ENCODE data around the gene ADCY4. TPM values are rescaled to one million over a fixed set of nuclear protein-coding genes. Genes with fewer than 3 reads are reported as not detected.
A peak's percentile ranks its signal among the peaks of the same experiment; 100 is the strongest.

ADCY4 gene
- total and polyA plus RNA-seq, 2 of the 13 experiments (the other 11 are each of a cell fraction or from before 2014, with no cell fraction given): 0.03 TPM; not detected in 1

DNA sequence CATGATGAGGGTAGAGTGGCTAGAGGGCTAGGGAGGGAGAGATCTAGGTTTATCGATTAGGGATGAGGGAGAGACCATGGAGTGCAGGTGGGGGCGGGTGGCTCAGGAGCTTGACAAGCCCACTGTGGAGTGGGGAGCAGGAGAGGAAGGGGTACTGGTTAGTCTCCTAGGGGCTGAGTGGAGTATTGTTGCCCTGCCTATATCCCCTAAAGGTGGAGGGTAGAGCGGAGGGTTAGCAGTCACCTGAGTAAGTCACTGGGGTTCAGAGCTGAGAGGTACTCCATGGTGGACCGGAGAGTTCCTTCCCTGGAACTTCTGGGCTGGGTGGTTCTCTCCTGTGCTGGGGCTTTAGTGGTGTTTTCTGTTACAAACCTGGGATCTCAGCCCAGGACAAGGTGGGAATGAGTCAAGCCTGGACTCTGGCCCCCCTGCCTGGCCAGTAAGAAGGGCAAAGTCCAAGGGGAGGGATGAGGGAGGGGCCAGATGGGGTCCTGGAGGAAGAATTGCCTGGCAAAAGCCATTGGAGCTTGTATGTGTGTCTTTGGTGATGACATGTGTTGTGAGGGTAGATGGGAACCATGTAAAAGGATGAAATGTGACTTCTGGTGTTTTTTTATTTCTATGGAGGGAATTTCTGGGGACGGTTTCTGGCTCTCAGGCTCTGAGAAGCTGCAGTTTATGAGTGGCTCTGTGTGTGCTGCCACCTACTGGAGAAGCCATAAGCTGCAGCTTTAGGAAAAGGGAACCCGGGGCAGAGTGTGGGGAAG, 27.1 kb downstream of the ADCY4 start, which contains the start of gene CIDEB (continued):
- TF ChIP-seq, protein P1, sequence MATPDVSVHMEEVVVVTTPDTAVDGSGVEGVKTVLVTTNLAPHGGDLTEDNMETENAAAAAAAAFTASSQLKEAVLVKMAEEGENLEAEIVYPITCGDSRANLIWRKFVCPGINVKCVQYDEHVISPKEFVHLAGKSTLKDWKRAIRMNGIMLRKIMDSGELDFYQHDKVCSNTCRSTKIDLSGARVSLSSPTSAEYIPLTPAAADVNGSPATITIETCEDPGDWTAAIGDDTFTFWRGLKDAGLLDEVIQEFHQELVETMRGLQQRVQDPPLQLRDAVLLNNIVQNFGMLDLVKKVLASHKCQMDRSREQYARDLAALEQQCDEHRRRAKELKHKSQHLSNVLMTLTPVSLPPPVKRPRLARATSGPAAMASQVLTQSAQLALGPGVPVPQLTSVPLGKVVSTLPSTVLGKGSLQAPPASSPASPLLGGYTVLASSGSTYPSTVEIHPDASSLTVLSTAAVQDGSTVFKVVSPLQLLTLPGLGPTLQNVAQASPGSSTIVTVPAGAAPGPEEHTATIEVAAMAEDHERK (CRISPR knock-in tag; IDR thresholded peaks at IDR 0.05; ENCODE audit: low read depth): no peak
- TF ChIP-seq, protein P2, sequence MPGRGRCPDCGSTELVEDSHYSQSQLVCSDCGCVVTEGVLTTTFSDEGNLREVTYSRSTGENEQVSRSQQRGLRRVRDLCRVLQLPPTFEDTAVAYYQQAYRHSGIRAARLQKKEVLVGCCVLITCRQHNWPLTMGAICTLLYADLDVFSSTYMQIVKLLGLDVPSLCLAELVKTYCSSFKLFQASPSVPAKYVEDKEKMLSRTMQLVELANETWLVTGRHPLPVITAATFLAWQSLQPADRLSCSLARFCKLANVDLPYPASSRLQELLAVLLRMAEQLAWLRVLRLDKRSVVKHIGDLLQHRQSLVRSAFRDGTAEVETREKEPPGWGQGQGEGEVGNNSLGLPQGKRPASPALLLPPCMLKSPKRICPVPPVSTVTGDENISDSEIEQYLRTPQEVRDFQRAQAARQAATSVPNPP (CRISPR knock-in tag; IDR thresholded peaks at IDR 0.05): no peak
- TF ChIP-seq, protein P3, sequence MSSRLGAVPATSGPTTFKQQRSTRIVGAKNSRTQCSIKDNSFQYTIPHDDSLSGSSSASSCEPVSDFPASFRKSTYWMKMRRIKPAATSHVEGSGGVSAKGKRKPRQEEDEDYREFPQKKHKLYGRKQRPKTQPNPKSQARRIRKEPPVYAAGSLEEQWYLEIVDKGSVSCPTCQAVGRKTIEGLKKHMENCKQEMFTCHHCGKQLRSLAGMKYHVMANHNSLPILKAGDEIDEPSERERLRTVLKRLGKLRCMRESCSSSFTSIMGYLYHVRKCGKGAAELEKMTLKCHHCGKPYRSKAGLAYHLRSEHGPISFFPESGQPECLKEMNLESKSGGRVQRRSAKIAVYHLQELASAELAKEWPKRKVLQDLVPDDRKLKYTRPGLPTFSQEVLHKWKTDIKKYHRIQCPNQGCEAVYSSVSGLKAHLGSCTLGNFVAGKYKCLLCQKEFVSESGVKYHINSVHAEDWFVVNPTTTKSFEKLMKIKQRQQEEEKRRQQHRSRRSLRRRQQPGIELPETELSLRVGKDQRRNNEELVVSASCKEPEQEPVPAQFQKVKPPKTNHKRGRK (CRISPR knock-in tag; IDR thresholded peaks at IDR 0.05): no peak
- TF ChIP-seq, protein P4, sequence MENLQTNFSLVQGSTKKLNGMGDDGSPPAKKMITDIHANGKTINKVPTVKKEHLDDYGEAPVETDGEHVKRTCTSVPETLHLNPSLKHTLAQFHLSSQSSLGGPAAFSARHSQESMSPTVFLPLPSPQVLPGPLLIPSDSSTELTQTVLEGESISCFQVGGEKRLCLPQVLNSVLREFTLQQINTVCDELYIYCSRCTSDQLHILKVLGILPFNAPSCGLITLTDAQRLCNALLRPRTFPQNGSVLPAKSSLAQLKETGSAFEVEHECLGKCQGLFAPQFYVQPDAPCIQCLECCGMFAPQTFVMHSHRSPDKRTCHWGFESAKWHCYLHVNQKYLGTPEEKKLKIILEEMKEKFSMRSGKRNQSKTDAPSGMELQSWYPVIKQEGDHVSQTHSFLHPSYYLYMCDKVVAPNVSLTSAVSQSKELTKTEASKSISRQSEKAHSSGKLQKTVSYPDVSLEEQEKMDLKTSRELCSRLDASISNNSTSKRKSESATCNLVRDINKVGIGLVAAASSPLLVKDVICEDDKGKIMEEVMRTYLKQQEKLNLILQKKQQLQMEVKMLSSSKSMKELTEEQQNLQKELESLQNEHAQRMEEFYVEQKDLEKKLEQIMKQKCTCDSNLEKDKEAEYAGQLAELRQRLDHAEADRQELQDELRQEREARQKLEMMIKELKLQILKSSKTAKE (CRISPR knock-in tag; IDR thresholded peaks at IDR 0.05; ENCODE audit: borderline replicate concordance): no peak
- peak; percentile 91 for TF ChIP-seq HOXA5 (CRISPR knock-in tag; IDR thresholded peaks at IDR 0.05)
- peak; percentile 95 for TF ChIP-seq ZSCAN9 (CRISPR knock-in tag; IDR thresholded peaks at IDR 0.05; ENCODE audit: borderline replicate concordance)
- no peak for TF ChIP-seq ARNT (IDR thresholded peaks at IDR 0.05)
- TF ChIP-seq THYN1 (CRISPR knock-in tag; IDR thresholded peaks at IDR 0.05; ENCODE audit: borderline replicate concordance, low read depth): 0 out of 2 replicates have a peak, but pooled peaks have one; percentile 91
- peak; percentile 67 for TF ChIP-seq RARA (CRISPR knock-in tag; IDR thresholded peaks at IDR 0.05)
- TF ChIP-seq NFATC3 (CRISPR knock-in tag; IDR thresholded peaks at IDR 0.05): 0 out of 2 replicates have a peak, but pooled peaks have one; percentile 3
- TF ChIP-seq, protein P5, sequence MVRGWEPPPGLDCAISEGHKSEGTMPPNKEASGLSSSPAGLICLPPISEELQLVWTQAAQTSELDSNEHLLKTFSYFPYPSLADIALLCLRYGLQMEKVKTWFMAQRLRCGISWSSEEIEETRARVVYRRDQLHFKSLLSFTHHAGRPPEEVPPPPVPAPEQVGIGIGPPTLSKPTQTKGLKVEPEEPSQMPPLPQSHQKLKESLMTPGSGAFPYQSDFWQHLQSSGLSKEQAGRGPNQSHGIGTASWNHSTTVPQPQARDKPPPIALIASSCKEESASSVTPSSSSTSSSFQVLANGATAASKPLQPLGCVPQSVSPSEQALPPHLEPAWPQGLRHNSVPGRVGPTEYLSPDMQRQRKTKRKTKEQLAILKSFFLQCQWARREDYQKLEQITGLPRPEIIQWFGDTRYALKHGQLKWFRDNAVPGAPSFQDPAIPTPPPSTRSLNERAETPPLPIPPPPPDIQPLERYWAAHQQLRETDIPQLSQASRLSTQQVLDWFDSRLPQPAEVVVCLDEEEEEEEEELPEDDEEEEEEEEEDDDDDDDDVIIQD (CRISPR knock-in tag; IDR thresholded peaks at IDR 0.05; ENCODE audit: low read depth): peak; percentile 97
- TF ChIP-seq TCF12 (IDR thresholded peaks at IDR 0.05): no peak
- peak; percentile 89; the same call in 1 of the 2 replicates for TF ChIP-seq TCF12 (CRISPR knock-in tag; IDR thresholded peaks at IDR 0.05)
- TF ChIP-seq SP5 (CRISPR knock-in tag; IDR thresholded peaks at IDR 0.05; ENCODE audit: borderline replicate concordance, low read depth): peak; percentile 93
- TF ChIP-seq, protein P6, sequence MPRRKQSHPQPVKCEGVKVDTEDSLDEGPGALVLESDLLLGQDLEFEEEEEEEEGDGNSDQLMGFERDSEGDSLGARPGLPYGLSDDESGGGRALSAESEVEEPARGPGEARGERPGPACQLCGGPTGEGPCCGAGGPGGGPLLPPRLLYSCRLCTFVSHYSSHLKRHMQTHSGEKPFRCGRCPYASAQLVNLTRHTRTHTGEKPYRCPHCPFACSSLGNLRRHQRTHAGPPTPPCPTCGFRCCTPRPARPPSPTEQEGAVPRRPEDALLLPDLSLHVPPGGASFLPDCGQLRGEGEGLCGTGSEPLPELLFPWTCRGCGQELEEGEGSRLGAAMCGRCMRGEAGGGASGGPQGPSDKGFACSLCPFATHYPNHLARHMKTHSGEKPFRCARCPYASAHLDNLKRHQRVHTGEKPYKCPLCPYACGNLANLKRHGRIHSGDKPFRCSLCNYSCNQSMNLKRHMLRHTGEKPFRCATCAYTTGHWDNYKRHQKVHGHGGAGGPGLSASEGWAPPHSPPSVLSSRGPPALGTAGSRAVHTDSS (CRISPR knock-in tag; conservative IDR thresholded peaks at IDR 0.05): no peak
- TF ChIP-seq ZNF460 (CRISPR knock-in tag; IDR thresholded peaks at IDR 0.05; ENCODE audit: borderline replicate concordance): no peak
- no peak; the same call in 1 of the 2 replicates for TF ChIP-seq SAFB2 (CRISPR knock-in tag; IDR thresholded peaks at IDR 0.05; ENCODE audit: borderline replicate concordance, low read depth)

Data from HepG2 (cell line).